ENCODE measurements around the gene PRPF8.

DNA sequence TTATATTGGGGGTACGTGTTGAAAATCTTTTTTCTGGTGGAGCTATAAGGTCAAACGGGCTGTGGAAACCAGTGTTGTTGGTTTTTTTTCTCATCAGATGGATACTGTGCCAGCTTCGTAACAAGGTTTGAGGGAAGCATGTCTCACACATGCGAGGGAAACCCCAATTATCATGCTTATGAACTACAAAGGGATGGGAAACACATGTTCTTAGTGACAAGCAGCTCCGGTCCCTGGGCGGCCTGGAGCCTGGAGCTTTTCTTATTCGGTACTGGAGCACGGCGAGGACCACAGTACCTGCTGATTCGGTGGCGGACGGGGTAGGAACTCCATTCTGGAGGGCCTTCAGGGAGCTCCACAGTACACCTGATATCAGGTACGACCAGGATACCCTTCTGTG is 68.6 kb downstream of the PRPF8 start:
- no peak for TF ChIP-seq POLR2A (IDR thresholded peaks at IDR 0.05)
- TF ChIP-seq, protein P1, sequence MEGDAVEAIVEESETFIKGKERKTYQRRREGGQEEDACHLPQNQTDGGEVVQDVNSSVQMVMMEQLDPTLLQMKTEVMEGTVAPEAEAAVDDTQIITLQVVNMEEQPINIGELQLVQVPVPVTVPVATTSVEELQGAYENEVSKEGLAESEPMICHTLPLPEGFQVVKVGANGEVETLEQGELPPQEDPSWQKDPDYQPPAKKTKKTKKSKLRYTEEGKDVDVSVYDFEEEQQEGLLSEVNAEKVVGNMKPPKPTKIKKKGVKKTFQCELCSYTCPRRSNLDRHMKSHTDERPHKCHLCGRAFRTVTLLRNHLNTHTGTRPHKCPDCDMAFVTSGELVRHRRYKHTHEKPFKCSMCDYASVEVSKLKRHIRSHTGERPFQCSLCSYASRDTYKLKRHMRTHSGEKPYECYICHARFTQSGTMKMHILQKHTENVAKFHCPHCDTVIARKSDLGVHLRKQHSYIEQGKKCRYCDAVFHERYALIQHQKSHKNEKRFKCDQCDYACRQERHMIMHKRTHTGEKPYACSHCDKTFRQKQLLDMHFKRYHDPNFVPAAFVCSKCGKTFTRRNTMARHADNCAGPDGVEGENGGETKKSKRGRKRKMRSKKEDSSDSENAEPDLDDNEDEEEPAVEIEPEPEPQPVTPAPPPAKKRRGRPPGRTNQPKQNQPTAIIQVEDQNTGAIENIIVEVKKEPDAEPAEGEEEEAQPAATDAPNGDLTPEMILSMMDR (IDR thresholded peaks at IDR 0.05) = no peak
